ENCODE measurements around the gene PNPLA6.

The PNPLA6 gene

GRCh38 chr19:7535047-7535997 lies at the start of gene PNPLA6:
PNPLA6 (plus strand) TSS chr19:7535717; CDS start chr19:7535789, 72 bp downstream.
- TF ChIP-seq CTCF (IDR thresholded peaks at IDR 0.05; ENCODE audit: insufficient read depth, low read depth, low read length, missing control alignments): no peak
- DNase-seq (ENCODE audit: low read depth): peak; percentile 96
- peak within 1 kb of the TSS; percentile 93 for H3K4me3 ChIP-seq (ENCODE audit: low read length)

- TF ChIP-seq CTCF (IDR thresholded peaks at IDR 0.05; ENCODE audit: insufficient read depth, low read depth, low read length, missing control alignments): no peak
- no peak overlapping the region for H3K4me3 ChIP-seq (ENCODE audit: low read length)
- DNase-seq (ENCODE audit: low read depth): no peak
Measured at GRCh38 chr19:7486923-7487322, 48.6 kb upstream of the PNPLA6 start.

- H3K4me3 ChIP-seq (ENCODE audit: low read length): peak within 1 kb of the TSS; percentile 74
- TF ChIP-seq CTCF (IDR thresholded peaks at IDR 0.05; ENCODE audit: insufficient read depth, low read depth, low read length, missing control alignments): no peak
- DNase-seq (ENCODE audit: low read depth): peak; percentile 76
Measured at GRCh38 chr19:7488736-7489353, 46.7 kb upstream of the PNPLA6 start, which contains the start of gene PEX11G. PEX11G (minus strand) TSS chr19:7489035; CDS start chr19:7489010, 25 bp downstream.

GRCh38 chr19:7489609-7490044 lies 45.9 kb upstream of the PNPLA6 start:
- no peak for DNase-seq (ENCODE audit: low read depth)
- H3K4me3 ChIP-seq (ENCODE audit: low read length): no peak overlapping the region
- no peak for TF ChIP-seq CTCF (IDR thresholded peaks at IDR 0.05; ENCODE audit: insufficient read depth, low read depth, low read length, missing control alignments)

GRCh38 chr19:7492142-7492541 lies 43.4 kb upstream of the PNPLA6 start:
- H3K4me3 ChIP-seq (ENCODE audit: low read length): no peak overlapping the region
- no peak for TF ChIP-seq CTCF (IDR thresholded peaks at IDR 0.05; ENCODE audit: insufficient read depth, low read depth, low read length, missing control alignments)
- peak; percentile 74 for DNase-seq (ENCODE audit: low read depth)

- no peak overlapping the region for H3K4me3 ChIP-seq (ENCODE audit: low read length)
- no peak for TF ChIP-seq CTCF (IDR thresholded peaks at IDR 0.05; ENCODE audit: insufficient read depth, low read depth, low read length, missing control alignments)
- DNase-seq (ENCODE audit: low read depth): no peak
Measured at GRCh38 chr19:7492558-7492957, 43.0 kb upstream of the PNPLA6 start.

Data from epithelial cell of esophagus (primary cell).